Ishikawa (cell line): ENCODE data around the gene BTBD1.

Experiments
- CEBPB ChIP-seq: IDR thresholded peaks from 2 replicates; pipeline ENCODE4 v1.6.1; 2012
- CREB1 ChIP-seq: IDR thresholded peaks from 2 replicates; pipeline ENCODE4 v1.6.1; 2012; ENCODE audit warnings: low read depth
- EGR1 ChIP-seq: IDR thresholded peaks from 2 replicates; pipeline ENCODE4 v1.6.1; 2012
- EP300 ChIP-seq: IDR thresholded peaks from 2 replicates; pipeline ENCODE4 v1.6.1; 2012; ENCODE audit warnings: borderline replicate concordance
- FOXM1 ChIP-seq: IDR thresholded peaks from 2 replicates; pipeline ENCODE4 v1.6.1; 2012; ENCODE audit warnings: low read depth, borderline replicate concordance
- NFIC ChIP-seq: IDR thresholded peaks from 2 replicates; pipeline ENCODE4 v1.6.1; 2012
- TAF1 ChIP-seq: IDR thresholded peaks from 2 replicates; pipeline ENCODE4 v1.6.1; 2012; ENCODE audit warnings: low read depth, mild to moderate bottlenecking
- TCF12 ChIP-seq: IDR thresholded peaks from 2 replicates; pipeline ENCODE4 v1.6.1; 2012; ENCODE audit warnings: low read depth
- TEAD4 ChIP-seq: IDR thresholded peaks from 2 replicates; pipeline ENCODE4 v1.6.1; 2012
- YY1 ChIP-seq: IDR thresholded peaks from 2 replicates; pipeline ENCODE4 v1.6.1; 2012; ENCODE audit warnings: low read depth
- ZBTB7A ChIP-seq: IDR thresholded peaks from 2 replicates; pipeline ENCODE4 v1.6.1; 2012; ENCODE audit warnings: low read depth
- TF ChIP-seq, protein P1 (sequence below): IDR thresholded peaks from 2 replicates; pipeline ENCODE4 v1.6.1; 2012; ENCODE audit warnings: low read depth, mild to moderate bottlenecking
- TF ChIP-seq, protein P2 (sequence below): IDR thresholded peaks from 2 replicates; pipeline ENCODE4 v1.6.1; 2012

GRCh38 chr15:82993144-82993543, 73.9 kb downstream of the BTBD1 start:
- TF ChIP-seq FOXM1 (no peak), YY1 (no peak), EP300 (no peak), TAF1 (no peak), CREB1 (no peak), CEBPB (no peak), TCF12 (no peak), EGR1 (no peak), NFIC (no peak), TEAD4 (no peak), ZBTB7A (no peak)
- TF ChIP-seq, protein P1, sequence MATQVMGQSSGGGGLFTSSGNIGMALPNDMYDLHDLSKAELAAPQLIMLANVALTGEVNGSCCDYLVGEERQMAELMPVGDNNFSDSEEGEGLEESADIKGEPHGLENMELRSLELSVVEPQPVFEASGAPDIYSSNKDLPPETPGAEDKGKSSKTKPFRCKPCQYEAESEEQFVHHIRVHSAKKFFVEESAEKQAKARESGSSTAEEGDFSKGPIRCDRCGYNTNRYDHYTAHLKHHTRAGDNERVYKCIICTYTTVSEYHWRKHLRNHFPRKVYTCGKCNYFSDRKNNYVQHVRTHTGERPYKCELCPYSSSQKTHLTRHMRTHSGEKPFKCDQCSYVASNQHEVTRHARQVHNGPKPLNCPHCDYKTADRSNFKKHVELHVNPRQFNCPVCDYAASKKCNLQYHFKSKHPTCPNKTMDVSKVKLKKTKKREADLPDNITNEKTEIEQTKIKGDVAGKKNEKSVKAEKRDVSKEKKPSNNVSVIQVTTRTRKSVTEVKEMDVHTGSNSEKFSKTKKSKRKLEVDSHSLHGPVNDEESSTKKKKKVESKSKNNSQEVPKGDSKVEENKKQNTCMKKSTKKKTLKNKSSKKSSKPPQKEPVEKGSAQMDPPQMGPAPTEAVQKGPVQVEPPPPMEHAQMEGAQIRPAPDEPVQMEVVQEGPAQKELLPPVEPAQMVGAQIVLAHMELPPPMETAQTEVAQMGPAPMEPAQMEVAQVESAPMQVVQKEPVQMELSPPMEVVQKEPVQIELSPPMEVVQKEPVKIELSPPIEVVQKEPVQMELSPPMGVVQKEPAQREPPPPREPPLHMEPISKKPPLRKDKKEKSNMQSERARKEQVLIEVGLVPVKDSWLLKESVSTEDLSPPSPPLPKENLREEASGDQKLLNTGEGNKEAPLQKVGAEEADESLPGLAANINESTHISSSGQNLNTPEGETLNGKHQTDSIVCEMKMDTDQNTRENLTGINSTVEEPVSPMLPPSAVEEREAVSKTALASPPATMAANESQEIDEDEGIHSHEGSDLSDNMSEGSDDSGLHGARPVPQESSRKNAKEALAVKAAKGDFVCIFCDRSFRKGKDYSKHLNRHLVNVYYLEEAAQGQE = no peak
- TF ChIP-seq, protein P2, sequence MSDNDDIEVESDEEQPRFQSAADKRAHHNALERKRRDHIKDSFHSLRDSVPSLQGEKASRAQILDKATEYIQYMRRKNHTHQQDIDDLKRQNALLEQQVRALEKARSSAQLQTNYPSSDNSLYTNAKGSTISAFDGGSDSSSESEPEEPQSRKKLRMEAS = no peak
